ENCODE measurements around the gene ZNF444. TPM values are rescaled to one million over a fixed set of nuclear protein-coding genes. Genes with fewer than 3 reads are reported as not detected.
"Not testable (repeated sequence)": the region's sequence is repeated elsewhere in the genome, so short reads cannot be mapped to it uniquely, and the experiment has no call there.

The ZNF444 gene
- total RNA-seq = 10 to 100 TPM; 29.2 to 32.2 TPM

- intact Hi-C loops (cut with DNase I, micrococcal nuclease) = loop anchor here (1.0 to 2.0 kb wide), 13 partner anchors 19 to 882 kb away; partner anchors contain the start of genes ZNF787 (in 2 of the 2), EPN1 (in 1 of the 2), FIZ1 (in 1 of the 2) and PPP6R1 (in 1 of the 2)
- no peaks in the 10 kb centered on the region for H3K36me3 Mint-ChIP-seq (ENCODE audit: low read depth)
- DNase-seq = peak; percentile 99
- peak; percentile 90 for ATAC-seq
- H3K4me1 Mint-ChIP-seq = peaks cover 31% of the 10 kb centered on the region
- H3K27ac Mint-ChIP-seq = peak within 1 kb of the TSS; percentile 94
- H3K4me3 Mint-ChIP-seq = peak within 1 kb of the TSS; percentile 89
- no peaks in the 10 kb centered on the region for H3K27me3 Mint-ChIP-seq
- POLR2A ChIA-PET = interaction anchor here (3.8 kb wide), 1 partner anchor 19 kb away, joined by 19 read pairs; the partner anchor contains the start of gene ZNF787
- CTCF ChIA-PET = interaction anchor here (0.9 to 1.1 kb wide), 3 partner anchors 18 to 140 kb away, joined by 3 to 4 read pairs (median 4); no protein-coding TSS in a partner anchor
- no peaks in the 10 kb centered on the region for H3K9me3 Mint-ChIP-seq (ENCODE audit: low read depth)
Measured at GRCh38 chr19:56140583-56141416, at the start of gene ZNF444. Gene ZNF444, plus strand, starts transcription at chr19:56141287. Its CDS starts 5,625 bp downstream, at chr19:56146912.

DNA sequence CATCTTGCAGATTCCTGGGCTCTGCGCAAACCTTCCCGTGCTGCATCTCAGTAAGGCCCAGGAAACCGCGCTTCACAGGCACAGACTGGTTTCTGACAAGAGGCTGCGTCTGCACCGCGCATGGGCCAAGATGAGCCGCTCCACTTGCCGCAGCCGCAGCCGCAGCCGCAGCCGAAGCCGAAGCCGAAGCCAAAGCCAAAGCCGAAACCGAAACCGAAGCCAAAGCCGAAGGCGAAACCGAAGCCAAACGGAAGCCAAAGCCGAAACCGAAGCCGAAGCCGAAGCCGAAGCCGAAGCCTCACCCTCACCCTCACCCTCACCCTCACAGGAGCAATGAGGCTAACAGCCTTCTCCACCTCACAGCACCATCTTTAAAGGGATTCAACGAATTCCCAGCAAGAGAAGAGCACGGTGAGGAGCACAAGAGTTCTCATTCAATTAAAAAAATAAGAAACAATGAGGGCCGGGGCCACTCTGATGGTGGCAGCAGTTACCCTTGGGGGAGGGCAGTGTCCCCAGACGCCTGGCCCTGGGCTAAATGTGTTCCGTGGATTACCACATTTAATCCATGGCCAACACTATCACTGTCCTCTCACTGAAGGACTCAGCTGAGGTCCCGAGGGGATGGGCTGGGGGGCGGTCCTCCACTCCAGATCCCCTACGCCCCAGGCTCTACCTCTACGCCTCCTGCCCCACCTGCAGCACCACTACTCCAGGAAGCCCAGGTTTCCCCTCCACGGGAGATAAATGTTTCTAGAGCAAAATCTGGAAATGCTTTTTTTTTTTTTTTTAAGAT lies 49.1 kb upstream of the ZNF444 start:
- no peaks in the 10 kb centered on the region for H3K9me3 Mint-ChIP-seq (ENCODE audit: low read depth)
- H3K4me3 Mint-ChIP-seq = no peak overlapping the region
- no peak for ATAC-seq
- POLR2A ChIA-PET = no interaction called here
- H3K4me1 Mint-ChIP-seq = no peaks in the 10 kb centered on the region
- intact Hi-C loops (cut with DNase I, micrococcal nuclease) = no loop called here
- DNase-seq = no peak
- H3K27ac Mint-ChIP-seq = no peak overlapping the region
- no peaks in the 10 kb centered on the region for H3K27me3 Mint-ChIP-seq
- CTCF ChIA-PET = interaction anchor here (0.7 to 1.1 kb wide), 2 partner anchors 10 to 15 kb away, joined by 3 to 4 read pairs; no protein-coding TSS in a partner anchor
- H3K36me3 Mint-ChIP-seq (ENCODE audit: low read depth) = peaks cover 38% of the 10 kb centered on the region

GRCh38 chr19:56092685-56093631 lies 48.1 kb upstream of the ZNF444 start:
- no peaks in the 10 kb centered on the region for H3K9me3 Mint-ChIP-seq (ENCODE audit: low read depth)
- H3K36me3 Mint-ChIP-seq (ENCODE audit: low read depth) = peaks cover 42% of the 10 kb centered on the region
- H3K4me3 Mint-ChIP-seq = no peak overlapping the region
- no peaks in the 10 kb centered on the region for H3K27me3 Mint-ChIP-seq
- ChIA-PET POLR2A (no interaction called here), CTCF (no interaction called here)
- H3K27ac Mint-ChIP-seq = no peak overlapping the region
- intact Hi-C loops (cut with DNase I, micrococcal nuclease) = no loop called here
- ATAC-seq (no peak), DNase-seq (no peak)
- H3K4me1 Mint-ChIP-seq = no peaks in the 10 kb centered on the region

DNA sequence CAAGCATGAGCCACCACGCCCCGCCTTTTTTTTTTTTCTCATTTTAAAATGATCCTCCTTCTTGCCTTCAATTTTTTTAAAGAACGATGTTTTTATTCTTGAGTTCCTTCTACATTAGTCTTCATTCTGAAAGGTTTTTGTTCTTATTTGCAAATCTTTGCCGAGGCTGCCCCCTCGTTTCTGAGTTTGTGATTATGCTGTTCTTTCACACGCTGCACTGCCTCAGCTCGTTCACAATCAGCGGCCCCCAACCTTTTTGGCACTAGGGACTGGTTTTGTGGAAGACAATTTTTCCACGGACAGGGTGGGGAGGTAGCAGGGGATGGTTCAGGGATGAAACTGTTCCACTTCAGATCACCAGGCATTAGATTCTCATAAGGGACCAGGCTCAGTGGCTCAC lies 46.6 kb upstream of the ZNF444 start:
- H3K27me3 Mint-ChIP-seq = no peaks in the 10 kb centered on the region
- H3K27ac Mint-ChIP-seq = peak overlapping the region; percentile 25
- no peaks in the 10 kb centered on the region for H3K9me3 Mint-ChIP-seq (ENCODE audit: low read depth)
- H3K4me3 Mint-ChIP-seq = no peak overlapping the region
- ChIA-PET CTCF (no interaction called here), POLR2A (no interaction called here)
- DNase-seq = no peak
- H3K36me3 Mint-ChIP-seq (ENCODE audit: low read depth) = peaks cover 38% of the 10 kb centered on the region
- ATAC-seq = no peak
- no peaks in the 10 kb centered on the region for H3K4me1 Mint-ChIP-seq
- intact Hi-C loops (cut with DNase I, micrococcal nuclease) = no loop called here

GRCh38 chr19:56096665-56097064 lies 44.4 kb upstream of the ZNF444 start:
- H3K27me3 Mint-ChIP-seq = no peaks in the 10 kb centered on the region
- ChIA-PET POLR2A (no interaction called here), CTCF (no interaction called here)
- peaks cover 36% of the 10 kb centered on the region for H3K36me3 Mint-ChIP-seq (ENCODE audit: low read depth)
- H3K9me3 Mint-ChIP-seq (ENCODE audit: low read depth) = no peaks in the 10 kb centered on the region
- intact Hi-C loops (cut with DNase I, micrococcal nuclease) = no loop called here
- H3K4me3 Mint-ChIP-seq = no peak overlapping the region
- H3K4me1 Mint-ChIP-seq = no peaks in the 10 kb centered on the region
- H3K27ac Mint-ChIP-seq = no peak overlapping the region
- DNase-seq (no peak), ATAC-seq (no peak)

DNA sequence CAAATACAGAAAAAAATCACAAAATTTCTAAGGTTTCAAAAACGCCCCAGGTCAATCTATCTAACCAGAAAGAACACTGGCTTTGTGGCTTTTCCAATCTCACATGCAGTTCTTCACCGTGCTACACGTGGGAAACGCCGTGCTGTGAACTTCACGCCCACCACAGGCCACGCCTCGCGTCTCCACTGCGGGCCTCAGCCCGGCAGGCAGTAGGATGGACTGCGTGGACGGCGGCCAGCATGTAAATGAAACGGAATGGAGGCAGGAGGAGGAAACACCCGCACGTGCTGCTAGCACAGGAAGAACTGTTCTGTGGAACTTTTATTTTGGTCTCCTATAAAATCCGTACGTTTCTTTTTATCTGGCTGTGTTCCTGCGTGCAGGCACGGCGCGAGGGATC lies 43.8 kb upstream of the ZNF444 start:
- Mint-ChIP-seq H3K36me3 (ENCODE audit: low read depth) (peaks cover 38% of the 10 kb centered on the region), H3K9me3 (ENCODE audit: low read depth) (no peaks in the 10 kb centered on the region), H3K4me3 (no peak overlapping the region), H3K4me1 (no peaks in the 10 kb centered on the region), H3K27me3 (no peaks in the 10 kb centered on the region), H3K27ac (no peak overlapping the region)
- ChIA-PET CTCF (no interaction called here), POLR2A (no interaction called here)
- intact Hi-C loops (cut with DNase I, micrococcal nuclease) = no loop called here
- ATAC-seq (no peak), DNase-seq (no peak)

DNA sequence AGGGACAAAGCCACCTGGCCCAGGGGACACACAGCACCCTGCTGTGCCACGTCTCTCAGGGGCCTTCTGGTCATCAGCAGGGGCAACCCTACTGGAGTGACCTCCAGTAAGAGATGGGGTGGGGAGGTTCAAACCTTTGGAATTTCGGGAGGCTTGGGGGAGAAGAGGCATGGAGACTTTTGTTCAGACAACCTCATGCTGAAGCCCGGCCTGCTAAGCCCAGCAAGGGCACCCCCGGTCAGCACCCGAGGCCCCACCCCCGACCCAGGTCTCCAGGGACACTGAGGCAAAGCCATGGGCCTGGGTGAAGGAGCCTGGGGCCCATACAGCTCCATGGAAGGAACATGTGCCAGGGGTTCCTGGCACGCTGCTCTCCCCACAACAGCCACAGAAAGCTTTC lies 43.3 kb upstream of the ZNF444 start:
- CTCF ChIA-PET = no interaction called here
- no peak for ATAC-seq
- no peak overlapping the region for H3K4me3 Mint-ChIP-seq
- no peaks in the 10 kb centered on the region for H3K27me3 Mint-ChIP-seq
- peaks cover 36% of the 10 kb centered on the region for H3K36me3 Mint-ChIP-seq (ENCODE audit: low read depth)
- no peaks in the 10 kb centered on the region for H3K9me3 Mint-ChIP-seq (ENCODE audit: low read depth)
- no peak overlapping the region for H3K27ac Mint-ChIP-seq
- intact Hi-C loops (cut with DNase I, micrococcal nuclease) = no loop called here
- no peaks in the 10 kb centered on the region for H3K4me1 Mint-ChIP-seq
- DNase-seq = no peak
- POLR2A ChIA-PET = no interaction called here

DNA sequence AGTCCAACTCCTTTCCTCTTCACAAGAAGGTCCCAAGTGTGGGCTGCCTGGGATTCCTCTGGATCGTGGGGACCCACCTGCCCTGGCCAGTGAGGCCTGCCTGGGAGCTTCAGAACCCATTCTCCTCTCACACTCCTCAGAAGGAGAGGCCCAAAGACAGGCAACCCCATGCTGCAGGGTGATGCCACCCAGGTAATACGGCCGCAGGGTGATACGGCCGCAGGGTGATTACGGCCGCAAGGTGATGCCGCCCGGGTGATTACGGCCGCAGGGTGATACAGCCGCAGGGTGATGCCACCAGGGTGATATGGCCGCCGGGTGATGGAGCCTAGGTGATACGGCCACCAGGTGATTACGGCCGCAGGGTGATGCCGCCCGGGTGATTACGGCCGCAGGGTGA lies 42.9 kb upstream of the ZNF444 start:
- H3K27me3 Mint-ChIP-seq; ATAC-seq; H3K4me3 Mint-ChIP-seq; H3K9me3 Mint-ChIP-seq (ENCODE audit: low read depth); H3K27ac Mint-ChIP-seq; H3K4me1 Mint-ChIP-seq; intact Hi-C loops (cut with DNase I, micrococcal nuclease); POLR2A ChIA-PET; DNase-seq; CTCF ChIA-PET: not testable (repeated sequence)
- H3K36me3 Mint-ChIP-seq (ENCODE audit: low read depth) = peaks cover 32% of the 10 kb centered on the region

DNA sequence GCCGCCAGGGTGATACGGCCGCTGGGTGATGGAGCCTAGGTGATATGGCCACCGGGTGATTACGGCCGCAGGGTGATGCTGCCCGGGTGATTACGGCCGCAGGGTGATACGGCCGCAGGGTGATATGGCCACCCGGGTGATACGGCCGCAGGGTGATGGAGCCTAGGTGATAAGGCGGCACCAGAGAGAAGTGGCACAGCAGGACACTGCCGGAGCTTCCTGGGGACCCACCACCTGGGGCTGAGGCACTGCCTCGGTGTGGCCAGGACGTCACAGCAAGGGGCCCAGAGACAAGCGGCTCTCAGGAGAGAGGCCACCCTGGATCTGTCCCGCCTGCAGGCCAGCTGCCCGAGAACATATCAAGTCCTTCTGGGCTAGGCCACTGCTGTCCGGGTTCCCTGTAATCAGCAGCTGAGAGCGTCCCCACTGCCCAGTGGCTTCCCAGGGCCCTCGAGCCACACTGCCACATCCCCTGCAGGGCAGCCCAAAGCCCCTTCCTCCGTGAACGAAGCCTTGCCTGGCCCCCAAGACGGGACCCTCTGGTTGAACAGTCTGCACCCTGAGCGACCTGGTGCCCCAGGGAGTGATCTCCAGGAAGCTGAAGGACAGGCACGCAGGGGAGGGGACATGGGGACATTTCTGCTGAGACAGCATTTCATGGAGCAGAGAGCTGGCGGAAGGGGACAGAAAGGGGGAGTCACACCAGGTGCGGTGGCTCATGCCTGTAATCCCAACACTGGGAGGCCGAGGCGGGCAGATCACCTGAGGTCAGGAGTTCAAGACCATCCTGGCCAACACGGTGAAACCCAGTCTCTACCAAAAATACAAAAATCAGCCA lies 42.1 kb upstream of the ZNF444 start:
- H3K4me3 Mint-ChIP-seq = no peak overlapping the region
- POLR2A ChIA-PET = no interaction called here
- DNase-seq = no peak
- peaks cover 25% of the 10 kb centered on the region for H3K36me3 Mint-ChIP-seq (ENCODE audit: low read depth)
- H3K4me1 Mint-ChIP-seq = no peaks in the 10 kb centered on the region
- ATAC-seq = no peak
- H3K27ac Mint-ChIP-seq = no peak overlapping the region
- H3K9me3 Mint-ChIP-seq (ENCODE audit: low read depth) = no peaks in the 10 kb centered on the region
- CTCF ChIA-PET = no interaction called here
- intact Hi-C loops (cut with DNase I, micrococcal nuclease) = no loop called here
- no peaks in the 10 kb centered on the region for H3K27me3 Mint-ChIP-seq

- CTCF ChIA-PET = no interaction called here
- no peaks in the 10 kb centered on the region for H3K9me3 Mint-ChIP-seq (ENCODE audit: low read depth)
Measured at GRCh38 chr19:56099638-56100539, 41.2 kb upstream of the ZNF444 start.

More at GRCh38 chr19:56099638-56100539, 41.2 kb upstream of the ZNF444 start:
- no peak overlapping the region for H3K27ac Mint-ChIP-seq
- ATAC-seq = no peak
- H3K27me3 Mint-ChIP-seq = no peaks in the 10 kb centered on the region
- no peak for DNase-seq
- peaks cover 2% of the 10 kb centered on the region for H3K4me1 Mint-ChIP-seq
- H3K4me3 Mint-ChIP-seq = no peak overlapping the region
- POLR2A ChIA-PET = no interaction called here
- intact Hi-C loops (cut with DNase I, micrococcal nuclease) = no loop called here
- peaks cover 24% of the 10 kb centered on the region for H3K36me3 Mint-ChIP-seq (ENCODE audit: low read depth)
